B cell (primary cell): Measurements from ENCODE around the gene PPP2R2D.

ENCODE experiments used
- CTCF ChIP-seq: fragments of 200-600 bp; IDR thresholded peaks from one replicate; pipeline ENCODE4 v1.8.0; 2022; ENCODE audit warnings: antibody characterized with exemption, mild to moderate bottlenecking
- EZH2 ChIP-seq: IDR thresholded peaks from 2 replicates; pipeline ENCODE4 v1.6.1; 2012; ENCODE audit warnings: borderline replicate concordance, low read depth, mild to moderate bottlenecking, moderate library complexity, low read length; ENCODE audit not compliant: insufficient read depth, poor library complexity, severe bottlenecking

DNA sequence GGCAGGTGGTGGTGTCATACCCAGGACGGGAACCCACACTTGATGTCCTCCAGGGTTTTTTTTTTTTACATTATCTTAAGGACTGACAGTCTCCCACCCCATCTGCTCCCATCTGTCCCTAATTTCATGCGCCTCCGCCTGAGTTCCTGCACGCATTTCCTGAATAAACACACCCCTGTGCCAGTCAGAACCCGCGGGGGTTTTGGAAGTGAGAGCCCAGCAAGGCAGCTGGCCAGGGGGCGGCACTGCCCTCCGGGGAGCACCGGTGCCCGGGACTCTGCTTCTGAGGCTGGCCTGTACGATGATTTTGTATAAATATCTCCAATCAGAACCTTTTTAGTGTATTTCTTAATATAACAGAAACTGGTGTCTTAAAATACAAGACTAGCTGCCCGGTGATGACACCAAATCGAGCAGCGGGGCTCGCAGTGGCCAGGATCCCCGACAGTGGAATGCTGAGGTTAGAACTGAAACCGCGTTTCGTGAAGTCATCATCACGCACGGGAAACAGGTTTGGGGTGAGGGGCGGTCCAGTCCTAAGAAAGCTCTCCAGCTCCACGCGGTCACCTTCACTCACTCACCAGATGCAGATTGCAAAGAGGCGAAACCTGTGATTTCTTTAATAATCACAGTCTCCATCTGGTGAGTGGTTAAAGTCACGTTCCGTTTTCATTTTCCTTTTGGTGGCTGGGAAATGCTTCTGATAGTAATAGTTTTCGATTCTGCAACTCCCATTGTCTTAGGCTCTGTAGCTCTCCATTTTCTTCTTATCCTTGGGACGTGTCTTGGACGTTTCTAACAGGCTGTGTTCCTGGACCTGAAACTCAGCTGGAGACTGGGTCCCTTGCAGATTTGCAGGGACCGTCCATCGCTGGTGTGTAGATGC is 61.2 kb downstream of the PPP2R2D start:
- TF ChIP-seq CTCF (no peak), EZH2 (no peak)
